ENCODE data around the gene SSR4. TPM values are rescaled to one million over a fixed set of nuclear protein-coding genes. Genes with fewer than 3 reads are reported as not detected.
A peak's percentile ranks its signal among the peaks of the same experiment; 100 is the strongest.

The SSR4 gene
- total RNA-seq, 1 experiment from 2014 or later = 179 TPM

- no peak overlapping the region for H2AFZ ChIP-seq (ENCODE audit: low read length)
- H3K36me3 Mint-ChIP-seq (ENCODE audit: insufficient read depth in 1 of 3, low read depth in 3 of 3) = peaks cover 31 to 42% (median 36%) of the 10 kb centered on the region in 3 experiments
- peak overlapping the region; percentile 14 for H3K9ac ChIP-seq (ENCODE audit: extremely low read depth, insufficient read length, low read length)
- no peak overlapping the region for H2AK5ac ChIP-seq (ENCODE audit: insufficient read length, low read length)
- H4K91ac ChIP-seq (ENCODE audit: insufficient read length, low read depth, low read length) = no peak overlapping the region
- no peak overlapping the region for H3T11ph ChIP-seq (ENCODE audit: low read length)
- peaks cover 54 to 73% of the 10 kb centered on the region in 2 experiments for H3K9me3 Mint-ChIP-seq
- H3K4me3 Mint-ChIP-seq = peak overlapping the region; percentile 87 to 93
- no peak overlapping the region for H2BK120ac ChIP-seq (ENCODE audit: low read depth, low read length, poor library complexity, severe bottlenecking)
- H3K79me2 ChIP-seq (ENCODE audit: insufficient read depth, low read length) = peaks cover 4% of the 10 kb centered on the region; the same call in 1 of the 2 replicates
- H3K4me1 Mint-ChIP-seq = peaks cover 7 to 12% of the 10 kb centered on the region in 2 experiments; a peak in 3 of 4 replicates
- H3K4me2 ChIP-seq (ENCODE audit: insufficient read depth, insufficient read length, low read length) = peak overlapping the region; percentile 51
- no peaks in the 10 kb centered on the region; the same call in 1 of the 2 replicates for H3K27me3 Mint-ChIP-seq (ENCODE audit: low read depth)
- H3K23ac ChIP-seq (ENCODE audit: insufficient read length, low read depth, low read length) = no peak overlapping the region
- no peak for DNase-seq
- no peak overlapping the region for H4K5ac ChIP-seq (ENCODE audit: insufficient read length, low read depth, low read length)
- WGBS (ENCODE audit: extremely low coverage, insufficient read length, low lambda C conversion rate) = no CpG with 5 or more reads among the region's 47 CpGs
- no peak overlapping the region for H3K18ac ChIP-seq (ENCODE audit: insufficient read length, low read depth, low read length)
- H3K79me1 ChIP-seq (ENCODE audit: insufficient read depth, low read depth, low read length, poor library complexity, severe bottlenecking) = no peaks in the 10 kb centered on the region
- H4K20me1 ChIP-seq (ENCODE audit: control insufficient read depth, insufficient read depth, insufficient read length) = no peaks in the 10 kb centered on the region
- H3K27ac ChIP-seq (ENCODE audit: insufficient read length, low read depth, low read length) = no peak overlapping the region
- H2BK20ac ChIP-seq (ENCODE audit: low read depth, low read length, poor library complexity, severe bottlenecking) = no peak overlapping the region
- H3K9me3 ChIP-seq (ENCODE audit: control insufficient read depth, low read depth, low read length) = peaks cover 40% of the 10 kb centered on the region
- H2BK15ac ChIP-seq (ENCODE audit: low read depth, low read length) = no peak overlapping the region
- H4K8ac ChIP-seq (replicated peaks; ENCODE audit: insufficient read length, low read depth, low read length) = no peak overlapping the region
- H3K27ac Mint-ChIP-seq = peak overlapping the region in 1 of 3 experiments; percentile 96; a peak in 3 of 7 replicates
- no peak overlapping the region for H2BK5ac ChIP-seq (ENCODE audit: insufficient read length, low read length)
- H3K23me2 ChIP-seq (ENCODE audit: insufficient read length, low read depth, low read length, poor library complexity, severe bottlenecking) = peaks cover 4% of the 10 kb centered on the region
- TF ChIP-seq CTCF (conservative IDR thresholded peaks at IDR 0.05) = no peak
- H3K4me1 ChIP-seq (ENCODE audit: insufficient read depth, low read length) = no peaks in the 10 kb centered on the region
- H3K27me3 ChIP-seq (ENCODE audit: insufficient read depth, low read length) = no peaks in the 10 kb centered on the region
- H3K4ac ChIP-seq (ENCODE audit: low read depth, low read length) = no peak overlapping the region
- H3K14ac ChIP-seq (ENCODE audit: insufficient read depth, low read length) = 0 out of 2 replicates have a peak overlapping the region, but pooled peaks have one; percentile 7
- no peak overlapping the region for H2BK12ac ChIP-seq (ENCODE audit: insufficient read length, low read depth, low read length)
- no peak overlapping the region for H3K56ac ChIP-seq (ENCODE audit: insufficient read length, low read depth, low read length)
These were observed 689 bp downstream of the SSR4 start for GRCh38 chrX:153794897-153795816.

Measured in H9 (cell line).